A549 (cell line): ENCODE results near the gene C3orf52. TPM values are rescaled to one million over a fixed set of nuclear protein-coding genes. Genes with fewer than 3 reads are reported as not detected.

Experiments
- ATAC-seq, 2 experiments: fragments of 200-7000 bp in 1 of 2; fragments of >200 bp in 1 of 2; cut with Nextera tagmentation in 1 of 2; cut with Tn5 transposase in 1 of 2; 3 replicates each; pipeline versions ENCODE4 v1.8.0 to v1.9.1; 2018 to 2020; ENCODE audit warnings: mild to moderate bottlenecking in 1 of 2, moderate library complexity in 1 of 2
- CTCF ChIA-PET: fragments of 300-600 bp; sonication (Branson Sonifier 250); formaldehyde crosslinking; extraction: SDS; loops from one replicate; lab custom pipeline; 2021; ENCODE audit warnings: antibody characterized with exemption, inconsistent platforms; lab: Yijun Ruan, JAX
- POLR2A ChIA-PET: fragments of 350-600 bp; formaldehyde crosslinking; extraction: SDS; loops from one replicate; lab custom pipeline; 2021; ENCODE audit warnings: antibody characterized with exemption, inconsistent platforms; lab: Yijun Ruan, JAX
- DNase-seq, 2 experiments: peaks; one replicate each; pipeline versions ENCODE4 v3.0.0 to v3.0.0-alpha.2; 2011 to 2016; ENCODE audit warnings: low read depth in 1 of 2, low spot score in 1 of 2
- FAIRE-seq: peaks from 2 replicates; lab custom pipeline; 2011; peaks lifted over from hg19 to GRCh38; lab: Jason Lieb, UNC
- H3K27ac ChIP-seq, 2 experiments: fragments of >200 bp; sonication (Bioruptor Twin); formaldehyde crosslinking; 3 replicates each; pipeline ENCODE4 v1.5.1; 2016 to 2017
- H3K4me1 ChIP-seq: fragments of >200 bp; sonication (Bioruptor Twin); formaldehyde crosslinking; 3 replicates; pipeline ENCODE4 v1.6.1; 2016
- H3K4me2 ChIP-seq: fragments of >200 bp; sonication (Bioruptor Twin); formaldehyde crosslinking; 3 replicates; pipeline ENCODE4 v1.6.1; 2016
- H3K4me3 ChIP-seq: fragments of >200 bp; sonication (Bioruptor Twin); formaldehyde crosslinking; 3 replicates; pipeline ENCODE4 v1.5.1; 2016
- H3K9me3 ChIP-seq: fragments of >200 bp; sonication (Bioruptor Twin); formaldehyde crosslinking; 3 replicates; pipeline ENCODE4 v1.6.1; 2016
- CBX8 ChIP-seq: fragments of 200-600 bp; sonication (generic); IDR thresholded peaks from 2 replicates; pipeline ENCODE4 v1.6.1; 2016
- CEBPB ChIP-seq, 2 experiments: fragments of >200 bp in 1 of 2; sonication (Bioruptor Twin) in 1 of 2; formaldehyde crosslinking in 1 of 2; IDR thresholded peaks; 2 replicates each; pipeline ENCODE4 v1.6.1; 2012 to 2016
- CHD2 ChIP-seq: fragments of 150-350 bp; IDR thresholded peaks from 2 replicates; pipeline ENCODE4 v1.6.1; 2014; ENCODE audit warnings: low read length; ENCODE audit not compliant: partially characterized antibody
- EHF ChIP-seq: fragments of 250-450 bp; sonication (Bioruptor Pico); IDR thresholded peaks from 2 replicates; pipeline ENCODE4 v1.5.0; 2020; ENCODE audit warnings: mild to moderate bottlenecking
- FOSB ChIP-seq: fragments of 250-450 bp; sonication (Bioruptor Pico); IDR thresholded peaks from 2 replicates; pipeline ENCODE4 v1.5.0; 2020; ENCODE audit warnings: mild to moderate bottlenecking, moderate library complexity
- HDAC2 ChIP-seq: fragments of 200-600 bp; sonication (generic); IDR thresholded peaks from 2 replicates; pipeline ENCODE4 v1.6.1; 2016
- HOXB13 ChIP-seq: fragments of 250-450 bp; sonication (Bioruptor Pico); IDR thresholded peaks from 2 replicates; pipeline ENCODE4 v1.5.0; 2020; ENCODE audit warnings: low read depth, mild to moderate bottlenecking, moderate library complexity
- JUN ChIP-seq, 2 experiments: fragments of >200 bp; sonication (Bioruptor Twin); formaldehyde crosslinking; IDR thresholded peaks; 2 replicates in 1 of 2; 3 replicates in 1 of 2; pipeline ENCODE4 v1.6.1; 2016 to 2017
- MAFK ChIP-seq: fragments of 450-650 bp; IDR thresholded peaks from 2 replicates; pipeline ENCODE4 v1.6.1; 2014; ENCODE audit not compliant: partially characterized antibody
- MAZ ChIP-seq: fragments of 150-350 bp; IDR thresholded peaks from 2 replicates; pipeline ENCODE4 v1.6.1; 2014; ENCODE audit warnings: antibody characterized with exemption, low read depth, low read length, borderline replicate concordance
- NFE2L2 ChIP-seq: fragments of 150-350 bp; conservative IDR thresholded peaks from 2 replicates; pipeline ENCODE4 v1.6.1; 2014; ENCODE audit warnings: low read length
- RARB ChIP-seq: fragments of 250-450 bp; sonication (Bioruptor Pico); IDR thresholded peaks from 2 replicates; pipeline ENCODE4 v1.8.0; 2021; ENCODE audit warnings: mild to moderate bottlenecking, moderate library complexity
- RCOR1 ChIP-seq: fragments of 150-350 bp; IDR thresholded peaks from 2 replicates; pipeline ENCODE4 v1.6.1; 2014; ENCODE audit warnings: antibody characterized with exemption, low read length, low read depth
- RFX5 ChIP-seq: fragments of 450-650 bp; IDR thresholded peaks from 2 replicates; pipeline ENCODE4 v1.7.1; 2014; ENCODE audit warnings: antibody characterized with exemption, mild to moderate bottlenecking, moderate library complexity
- RNF2 ChIP-seq: fragments of 200-600 bp; sonication (generic); IDR thresholded peaks from 2 replicates; pipeline ENCODE4 v1.6.1; 2016; ENCODE audit warnings: low read depth, mild to moderate bottlenecking, antibody characterized with exemption, moderate library complexity, borderline replicate concordance
- SMC3 ChIP-seq: fragments of >200 bp; sonication (Bioruptor Twin); formaldehyde crosslinking; IDR thresholded peaks from 3 replicates; pipeline ENCODE4 v1.6.1; 2018; ENCODE audit warnings: inconsistent platforms
- SREBF2 ChIP-seq: fragments of 450-650 bp; IDR thresholded peaks from 2 replicates; pipeline ENCODE4 v1.6.1; 2014; ENCODE audit warnings: mild to moderate bottlenecking, moderate library complexity
- TFCP2L1 ChIP-seq: fragments of 250-450 bp; sonication (Bioruptor Pico); IDR thresholded peaks from 2 replicates; pipeline ENCODE4 v1.5.0; 2021; ENCODE audit warnings: mild to moderate bottlenecking
- ZC3H11A ChIP-seq: fragments of 450-650 bp; IDR thresholded peaks from 2 replicates; pipeline ENCODE4 v1.6.1; 2014; ENCODE audit warnings: antibody characterized with exemption, mild to moderate bottlenecking
- ZNF302 ChIP-seq: fragments of 250-450 bp; sonication (Bioruptor Pico); IDR thresholded peaks from 2 replicates; pipeline ENCODE4 v1.9.0; 2021; ENCODE audit warnings: inconsistent platforms, mild to moderate bottlenecking, moderate library complexity
- WGBS: methylation state at CpG from one replicate; pipeline ENCODE4 v1.1.6; 2017; ENCODE audit errors: missing lambda C conversion rate; 5-methylcytosine and 5-hydroxymethylcytosine counted together
- polyA plus RNA-seq, 4 experiments: library from polyadenylated mRNA; depleted of rRNA in 3 of 4; stranded (reverse); fragments of >200 nt; fragmentation: RNase III in 1 of 4; extraction: RNeasy Plus Mini Kit Qiagen cat#74134 plus additional on column Dnase treatment in 1 of 4; gene quantifications; 2 replicates in 3 of 4; 3 replicates in 1 of 4; pipeline ENCODE4 v1.2.3, GENCODE V29; 2011 to 2017
- TF ChIP-seq, protein P1 (sequence below): IDR thresholded peaks from 2 replicates; pipeline ENCODE4 v1.6.1; 2012
- TF ChIP-seq, protein P2 (sequence below): fragments of 250-450 bp; sonication (Bioruptor Pico); IDR thresholded peaks from 2 replicates; pipeline ENCODE4 v1.5.0; 2021; ENCODE audit warnings: mild to moderate bottlenecking, moderate library complexity, borderline replicate concordance
- TF ChIP-seq, protein P3 (sequence below): fragments of >200 bp; sonication (Bioruptor Twin); formaldehyde crosslinking; IDR thresholded peaks from 3 replicates; pipeline ENCODE4 v1.5.1; 2016
- TF ChIP-seq, protein P4 (sequence below): fragments of 450-650 bp; IDR thresholded peaks from 2 replicates; pipeline ENCODE4 v1.6.1; 2014; ENCODE audit warnings: antibody characterized with exemption

The C3orf52 gene
- polyA plus RNA-seq, 2 of the 4 experiments (the other 2 are of a cell fraction) = 7.0 to 11.5 TPM

DNA sequence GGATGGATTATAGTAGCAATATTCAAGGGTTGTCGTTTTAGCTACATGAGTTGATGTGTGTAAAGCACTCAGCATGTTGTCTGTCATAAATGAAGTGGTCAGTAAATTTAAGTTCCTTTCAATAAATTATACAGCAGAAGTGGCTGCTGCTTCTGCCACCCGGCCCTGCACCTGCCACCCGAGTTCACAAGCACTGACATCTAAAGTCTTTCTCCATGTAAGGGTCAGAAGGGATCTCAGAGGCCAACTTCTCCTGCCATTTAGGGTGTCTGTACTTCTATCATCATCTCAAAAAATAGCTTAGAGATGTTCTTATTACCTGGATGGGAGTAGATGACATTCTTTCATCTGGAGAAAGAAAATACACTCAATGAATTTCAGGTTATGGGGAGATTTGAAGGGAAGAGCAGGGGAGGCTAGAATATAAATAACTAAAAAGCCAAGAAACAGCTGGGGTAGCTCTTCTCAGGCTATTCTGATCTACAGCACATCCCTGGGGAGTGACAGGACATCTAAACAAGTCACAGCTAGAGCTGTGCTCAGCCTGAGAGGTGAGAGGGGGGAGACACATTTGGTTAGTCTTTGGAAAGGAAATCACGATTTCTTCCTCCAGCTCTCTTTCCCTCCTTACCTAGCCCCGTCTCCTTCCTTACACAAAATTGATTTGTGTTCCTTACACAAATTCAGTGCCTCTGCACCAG lies 38.9 kb downstream of the C3orf52 start:
- Histone ChIP-seq H3K9me3 (no peaks in the 10 kb centered on the region), H3K27ac (no peak overlapping the region), H3K4me1 (peaks cover 4% of the 10 kb centered on the region; the same call in 1 of the 3 replicates), H3K4me2 (no peak overlapping the region), H3K4me3 (no peak overlapping the region)
- ChIA-PET CTCF (interaction anchor here (1.2 to 4.1 kb wide), 5 partner anchors 11 to 395 kb away, joined by 3 to 17 read pairs (median 4); no protein-coding TSS in a partner anchor), POLR2A (no interaction called here)
- WGBS = 85% methylated on average over 5 of the region's 5 CpGs
- TF ChIP-seq ZC3H11A = no peak
- no peak for TF ChIP-seq MAZ
- TF ChIP-seq CHD2 = no peak
- TF ChIP-seq, protein P1, sequence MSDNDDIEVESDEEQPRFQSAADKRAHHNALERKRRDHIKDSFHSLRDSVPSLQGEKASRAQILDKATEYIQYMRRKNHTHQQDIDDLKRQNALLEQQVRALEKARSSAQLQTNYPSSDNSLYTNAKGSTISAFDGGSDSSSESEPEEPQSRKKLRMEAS = no peak
- TF ChIP-seq HDAC2 = no peak
- no peak for TF ChIP-seq RCOR1
- TF ChIP-seq CBX8 = no peak
- no peak for TF ChIP-seq SMC3
- TF ChIP-seq TFCP2L1 = no peak
- no peak for TF ChIP-seq ZNF302
- DNase-seq (no peak), ATAC-seq (no peak), FAIRE-seq (no peak)

DNA sequence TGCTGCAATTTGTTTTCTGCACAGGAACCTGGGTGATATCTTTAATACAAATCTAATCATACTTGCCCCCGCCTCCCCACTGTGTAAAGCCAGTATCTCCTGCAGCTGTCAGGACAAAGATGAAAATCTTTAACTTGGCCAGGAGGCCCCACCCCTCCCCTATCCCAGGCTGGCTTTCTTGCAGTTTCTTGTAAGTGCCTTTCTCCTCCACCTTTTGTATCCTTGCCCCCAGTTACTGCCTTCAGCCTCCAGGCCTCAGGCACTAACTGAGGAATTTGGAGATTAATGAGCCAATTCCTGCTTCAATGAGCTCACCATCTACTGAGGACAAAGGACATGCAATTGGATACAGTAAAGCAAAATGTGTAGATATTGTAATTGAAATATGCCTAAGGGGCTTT lies 40.3 kb downstream of the C3orf52 start:
- ChIA-PET POLR2A (no interaction called here), CTCF (interaction anchor here (2.0 to 4.1 kb wide), 2 partner anchors 12 to 15 kb away, joined by 4 to 17 read pairs; no protein-coding TSS in a partner anchor)
- DNase-seq (no peak), FAIRE-seq (no peak), ATAC-seq (no peak)
- WGBS = 90% methylated on average over 1 of the region's 1 CpG
- TF ChIP-seq SMC3 (no peak), HOXB13 (no peak), RNF2 (no peak), RFX5 (no peak), RARB (CRISPR knock-in tag) (no peak), EHF (CRISPR knock-in tag) (no peak), TFCP2L1 (no peak), NFE2L2 (no peak), MAZ (no peak), MAFK (no peak), SREBF2 (no peak), FOSB (CRISPR knock-in tag) (no peak), ZC3H11A (no peak), JUN (IDR thresholded peaks at IDR 0.05) (no peak), CEBPB (IDR thresholded peaks at IDR 0.05) (no peak)
- TF ChIP-seq, protein P2, sequence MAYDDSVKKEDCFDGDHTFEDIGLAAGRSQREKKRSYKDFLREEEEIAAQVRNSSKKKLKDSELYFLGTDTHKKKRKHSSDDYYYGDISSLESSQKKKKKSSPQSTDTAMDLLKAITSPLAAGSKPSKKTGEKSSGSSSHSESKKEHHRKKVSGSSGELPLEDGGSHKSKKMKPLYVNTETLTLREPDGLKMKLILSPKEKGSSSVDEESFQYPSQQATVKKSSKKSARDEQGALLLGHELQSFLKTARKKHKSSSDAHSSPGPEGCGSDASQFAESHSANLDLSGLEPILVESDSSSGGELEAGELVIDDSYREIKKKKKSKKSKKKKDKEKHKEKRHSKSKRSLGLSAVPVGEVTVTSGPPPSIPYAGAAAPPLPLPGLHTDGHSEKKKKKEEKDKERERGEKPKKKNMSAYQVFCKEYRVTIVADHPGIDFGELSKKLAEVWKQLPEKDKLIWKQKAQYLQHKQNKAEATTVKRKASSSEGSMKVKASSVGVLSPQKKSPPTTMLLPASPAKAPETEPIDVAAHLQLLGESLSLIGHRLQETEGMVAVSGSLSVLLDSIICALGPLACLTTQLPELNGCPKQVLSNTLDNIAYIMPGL (CRISPR knock-in tag) = no peak
- TF ChIP-seq, protein P3, sequence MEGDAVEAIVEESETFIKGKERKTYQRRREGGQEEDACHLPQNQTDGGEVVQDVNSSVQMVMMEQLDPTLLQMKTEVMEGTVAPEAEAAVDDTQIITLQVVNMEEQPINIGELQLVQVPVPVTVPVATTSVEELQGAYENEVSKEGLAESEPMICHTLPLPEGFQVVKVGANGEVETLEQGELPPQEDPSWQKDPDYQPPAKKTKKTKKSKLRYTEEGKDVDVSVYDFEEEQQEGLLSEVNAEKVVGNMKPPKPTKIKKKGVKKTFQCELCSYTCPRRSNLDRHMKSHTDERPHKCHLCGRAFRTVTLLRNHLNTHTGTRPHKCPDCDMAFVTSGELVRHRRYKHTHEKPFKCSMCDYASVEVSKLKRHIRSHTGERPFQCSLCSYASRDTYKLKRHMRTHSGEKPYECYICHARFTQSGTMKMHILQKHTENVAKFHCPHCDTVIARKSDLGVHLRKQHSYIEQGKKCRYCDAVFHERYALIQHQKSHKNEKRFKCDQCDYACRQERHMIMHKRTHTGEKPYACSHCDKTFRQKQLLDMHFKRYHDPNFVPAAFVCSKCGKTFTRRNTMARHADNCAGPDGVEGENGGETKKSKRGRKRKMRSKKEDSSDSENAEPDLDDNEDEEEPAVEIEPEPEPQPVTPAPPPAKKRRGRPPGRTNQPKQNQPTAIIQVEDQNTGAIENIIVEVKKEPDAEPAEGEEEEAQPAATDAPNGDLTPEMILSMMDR = no peak
- TF ChIP-seq, protein P1 = no peak
- TF ChIP-seq, protein P4, sequence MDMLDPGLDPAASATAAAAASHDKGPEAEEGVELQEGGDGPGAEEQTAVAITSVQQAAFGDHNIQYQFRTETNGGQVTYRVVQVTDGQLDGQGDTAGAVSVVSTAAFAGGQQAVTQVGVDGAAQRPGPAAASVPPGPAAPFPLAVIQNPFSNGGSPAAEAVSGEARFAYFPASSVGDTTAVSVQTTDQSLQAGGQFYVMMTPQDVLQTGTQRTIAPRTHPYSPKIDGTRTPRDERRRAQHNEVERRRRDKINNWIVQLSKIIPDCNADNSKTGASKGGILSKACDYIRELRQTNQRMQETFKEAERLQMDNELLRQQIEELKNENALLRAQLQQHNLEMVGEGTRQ = no peak
- no peak overlapping the region for H3K4me2 ChIP-seq
- peaks cover 4% of the 10 kb centered on the region; the same call in 1 of the 3 replicates for H3K4me1 ChIP-seq
- no peak overlapping the region for H3K4me3 ChIP-seq
- H3K9me3 ChIP-seq = no peaks in the 10 kb centered on the region
- H3K27ac ChIP-seq = no peak overlapping the region
